ENCODE results near the gene MPV17L. TPM values are rescaled to one million over a fixed set of nuclear protein-coding genes. Genes with fewer than 3 reads are reported as not detected.
"Not testable (repeated sequence)": the region's sequence is repeated elsewhere in the genome, so short reads cannot be mapped to it uniquely, and the experiment has no call there.

MPV17L gene
- total RNA-seq, 1 donor: 13.5 TPM

DNA sequence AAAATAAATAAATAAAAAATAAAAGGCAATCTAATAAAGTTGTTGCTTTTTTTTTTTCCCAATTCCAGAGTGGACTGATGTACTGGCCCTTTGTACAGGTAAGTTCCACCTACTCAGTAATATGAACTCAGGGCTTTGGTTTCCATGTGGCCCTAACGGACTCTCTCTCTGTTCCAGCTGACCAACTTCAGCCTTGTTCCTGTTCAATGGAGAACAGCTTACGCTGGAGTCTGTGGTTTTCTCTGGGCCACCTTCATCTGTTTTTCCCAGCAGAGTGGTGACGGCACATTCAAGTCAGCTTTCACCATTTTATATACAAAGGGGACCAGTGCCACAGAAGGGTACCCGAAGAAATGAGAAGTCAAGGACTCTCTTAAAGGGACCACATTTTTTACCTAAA, 12.2 kb downstream of the MPV17L start:
- DNase-seq (ENCODE audit: low read depth in 2 of 3, low spot score in 2 of 3): not testable (repeated sequence)

DNA sequence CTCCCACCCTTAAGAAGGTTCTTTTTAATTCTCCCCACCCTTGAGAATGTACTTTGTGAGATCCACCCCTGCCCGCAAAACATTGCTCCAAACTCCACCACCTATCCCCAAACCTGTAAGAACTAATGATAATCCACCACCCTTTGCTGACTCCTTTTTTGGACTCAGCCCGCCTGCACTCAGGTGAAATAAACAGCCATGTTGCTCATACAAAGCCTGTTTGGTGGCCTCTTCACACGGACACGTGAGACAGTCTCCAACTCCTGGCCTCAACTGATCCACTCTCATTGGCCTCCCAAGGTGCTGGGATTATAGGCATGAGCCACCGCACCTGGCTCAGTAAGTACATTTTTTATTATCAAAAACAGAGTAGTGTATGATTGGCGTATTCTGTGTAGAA, 13.9 kb downstream of the MPV17L start:
- DNase-seq (ENCODE audit: low read depth in 2 of 3, low spot score in 2 of 3): not testable (repeated sequence)

DNA sequence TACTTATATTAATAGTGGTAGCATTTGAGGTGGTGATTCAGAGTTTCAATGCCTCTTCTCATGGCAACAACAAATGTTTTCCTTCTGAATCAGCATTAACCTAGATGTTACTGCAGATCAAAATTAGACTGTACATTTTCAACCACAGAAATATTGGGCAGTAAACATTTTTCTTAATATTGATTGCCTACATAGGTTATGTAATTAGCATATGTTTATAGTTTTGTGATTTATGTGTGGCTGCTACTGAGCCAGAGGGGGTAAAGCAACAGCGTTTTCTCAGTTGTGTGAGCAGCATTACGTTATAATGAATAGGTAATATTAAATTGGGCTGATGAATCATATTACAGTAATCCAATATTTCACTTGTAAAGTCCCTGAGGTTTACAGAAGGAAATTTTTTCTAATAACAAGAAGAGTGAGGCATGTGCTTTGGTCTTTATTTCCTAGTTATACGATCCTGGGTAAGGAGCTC, 20.0 kb downstream of the MPV17L start:
- no peak for DNase-seq (ENCODE audit: low read depth in 2 of 3, low spot score in 2 of 3)

DNA sequence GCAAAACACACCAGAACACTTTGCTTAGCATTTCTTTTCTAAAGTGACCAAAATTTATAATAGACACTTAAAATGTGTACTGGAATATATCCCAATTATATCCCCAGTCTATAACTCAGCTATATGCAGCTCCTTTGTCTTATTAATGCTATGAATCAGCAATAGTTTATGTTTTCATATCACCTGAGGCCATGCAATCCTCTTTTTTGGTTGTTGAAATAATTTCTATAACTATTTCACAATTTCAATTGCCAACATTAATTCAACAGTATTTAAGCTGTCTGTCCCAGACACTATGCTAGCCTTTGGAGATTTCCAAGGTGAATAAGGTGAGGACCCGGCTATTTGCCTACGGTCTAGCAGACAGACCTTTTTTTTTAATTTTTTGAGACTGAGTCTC, 21.6 kb downstream of the MPV17L start:
- DNase-seq (ENCODE audit: low read depth in 2 of 3, low spot score in 2 of 3): no peak

DNA sequence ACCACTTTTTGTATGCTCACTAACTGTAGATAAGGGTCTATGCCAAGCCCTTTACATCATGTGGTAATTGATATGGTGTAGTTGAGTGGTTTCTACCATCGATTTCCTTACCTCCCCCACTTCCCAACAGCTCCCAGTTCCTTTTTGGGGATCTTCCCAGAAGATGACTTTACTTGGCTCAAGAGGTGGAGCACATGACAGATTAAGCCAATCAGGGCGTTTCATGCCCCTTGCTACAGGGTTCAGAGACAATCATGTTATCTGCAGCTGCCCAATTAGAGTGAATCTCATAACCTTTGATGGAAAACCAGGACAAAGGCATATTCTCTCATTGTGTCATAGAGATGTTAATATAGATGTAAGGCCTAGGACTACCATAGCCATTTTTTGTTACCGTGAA, 22.7 kb downstream of the MPV17L start:
- DNase-seq (ENCODE audit: low read depth in 2 of 3, low spot score in 2 of 3): no peak

DNA sequence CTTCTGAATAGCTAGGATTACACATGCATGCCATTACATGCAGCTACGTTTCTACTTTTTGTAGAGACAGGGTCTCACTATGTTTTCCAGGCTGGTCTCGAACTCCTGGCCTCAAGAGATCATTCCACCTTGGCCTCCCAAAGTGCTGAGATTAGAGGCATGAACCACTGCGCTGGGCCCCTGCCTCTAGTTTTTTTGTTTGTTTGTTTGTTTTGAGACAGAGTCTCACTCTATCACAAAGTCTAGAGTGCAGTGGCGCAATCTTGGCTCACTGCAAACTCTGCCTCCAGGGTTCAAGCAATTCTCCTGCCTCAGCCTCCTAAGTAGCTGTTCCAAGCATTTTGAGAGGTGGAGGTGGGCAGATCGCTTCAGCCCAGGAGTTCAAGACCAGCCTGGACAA, 26.1 kb downstream of the MPV17L start:
- DNase-seq (ENCODE audit: low read depth in 2 of 3, low spot score in 2 of 3): not testable (repeated sequence)

DNA sequence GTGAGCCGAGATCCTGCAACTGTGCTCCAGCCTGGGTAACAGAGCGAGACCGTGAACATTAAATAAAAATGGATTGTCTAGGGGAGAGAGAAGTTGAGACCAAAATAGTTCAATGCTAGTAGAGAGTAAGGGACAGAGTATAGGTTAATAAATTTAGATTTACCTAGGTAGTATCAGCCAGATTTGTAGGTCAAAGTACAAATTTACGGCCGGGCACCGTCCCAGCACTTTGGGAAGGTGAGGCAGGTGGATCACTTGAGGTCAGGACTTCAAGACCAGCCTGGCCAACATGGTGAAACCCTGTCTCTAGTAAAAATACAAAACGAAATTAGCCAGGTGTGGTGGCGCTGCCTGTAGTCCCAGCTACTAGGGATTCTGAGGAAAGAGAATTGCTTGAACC, 26.7 kb downstream of the MPV17L start:
- DNase-seq (ENCODE audit: low read depth in 2 of 3, low spot score in 2 of 3): no peak

DNA sequence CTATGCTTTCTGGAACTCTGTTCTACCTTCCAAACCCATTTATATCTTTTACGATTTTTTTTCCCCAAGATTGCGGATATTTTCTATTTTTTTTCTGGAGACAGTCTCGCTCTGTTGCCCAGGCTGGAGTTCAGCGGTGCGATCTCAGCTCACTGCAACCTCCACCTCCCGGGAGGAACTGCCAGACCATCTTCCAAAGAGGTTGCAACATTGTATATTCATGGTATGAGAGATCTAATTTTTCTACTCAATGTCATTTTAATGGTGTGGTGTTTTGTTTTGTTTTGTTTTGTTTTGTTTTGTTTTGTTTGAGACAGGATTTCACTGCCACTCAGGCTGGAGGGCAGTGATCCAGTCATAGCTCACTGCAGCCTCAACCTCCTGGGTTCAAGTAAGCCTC, 30.3 kb downstream of the MPV17L start:
- no peak for DNase-seq (ENCODE audit: low read depth in 2 of 3, low spot score in 2 of 3)

DNA sequence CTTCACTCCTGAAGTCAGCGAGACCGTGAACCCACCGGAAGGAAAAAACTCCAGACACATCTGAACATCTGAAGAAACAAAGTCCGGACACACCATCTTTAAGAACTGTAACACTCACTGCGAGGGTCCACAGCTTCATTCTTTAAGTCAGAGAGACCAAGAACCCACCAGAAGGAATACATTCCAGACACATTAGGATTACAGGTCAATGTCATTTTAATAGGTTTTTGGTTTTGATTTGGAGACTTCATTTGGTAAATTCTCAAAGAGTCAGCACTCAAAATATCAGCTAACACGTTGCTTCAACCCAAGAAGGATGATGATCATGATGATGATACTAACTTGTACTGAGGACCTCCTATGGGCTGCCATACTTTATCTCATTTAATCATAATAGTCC, 31.2 kb downstream of the MPV17L start:
- no peak for DNase-seq (ENCODE audit: low read depth in 2 of 3, low spot score in 2 of 3)

DNA sequence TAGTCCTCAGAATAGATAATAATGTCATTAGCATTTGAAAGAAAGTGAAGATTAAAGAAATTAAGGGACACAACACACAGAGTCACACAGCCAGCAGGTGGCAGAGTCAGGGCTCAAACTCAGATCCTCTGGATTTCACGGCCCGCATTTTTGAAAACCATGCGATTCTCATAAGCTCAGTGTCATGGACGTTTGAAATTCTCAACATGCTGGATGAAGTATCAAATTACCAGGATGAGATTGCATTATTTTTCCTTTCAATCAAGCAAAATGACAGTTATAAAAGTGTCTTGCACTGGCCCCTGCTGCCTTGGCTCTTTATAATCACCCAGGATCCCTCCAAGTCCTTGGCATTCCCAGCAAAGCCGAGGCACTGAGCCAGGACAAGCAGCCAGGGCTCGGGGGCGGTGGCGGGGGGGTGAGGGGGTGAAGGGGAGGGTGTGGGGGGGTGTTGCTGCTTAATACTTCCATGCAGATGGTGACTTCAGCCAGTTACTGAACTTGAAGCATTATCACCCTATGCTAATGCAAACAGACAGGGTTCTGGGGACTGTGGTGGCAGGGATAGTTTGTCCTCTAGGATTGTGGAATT, 32.2 kb downstream of the MPV17L start:
- peak; percentile 3 to 82 (median 59) for DNase-seq (ENCODE audit: low read depth in 2 of 3, low spot score in 2 of 3)

DNA sequence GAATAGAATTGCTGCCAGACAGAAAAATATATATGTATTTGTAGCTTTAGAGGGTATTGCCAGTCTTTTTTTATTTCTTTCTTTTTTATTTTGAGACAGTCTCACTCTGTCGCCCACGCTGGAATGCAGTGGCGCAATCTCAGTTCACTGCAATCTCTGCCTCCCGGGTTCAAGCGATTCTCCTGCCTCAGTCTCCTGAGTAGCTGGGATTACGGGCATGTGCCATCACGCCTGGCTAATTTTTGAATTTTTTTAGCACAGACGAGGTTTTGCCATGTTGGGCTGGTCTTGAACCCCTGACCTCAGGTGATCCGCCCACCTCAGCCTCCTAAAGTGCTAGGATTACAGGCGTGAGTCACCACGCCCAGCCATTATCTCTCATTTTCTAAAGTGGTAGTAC, 35.3 kb downstream of the MPV17L start:
- not testable (repeated sequence) for DNase-seq (ENCODE audit: low read depth in 2 of 3, low spot score in 2 of 3)

DNA sequence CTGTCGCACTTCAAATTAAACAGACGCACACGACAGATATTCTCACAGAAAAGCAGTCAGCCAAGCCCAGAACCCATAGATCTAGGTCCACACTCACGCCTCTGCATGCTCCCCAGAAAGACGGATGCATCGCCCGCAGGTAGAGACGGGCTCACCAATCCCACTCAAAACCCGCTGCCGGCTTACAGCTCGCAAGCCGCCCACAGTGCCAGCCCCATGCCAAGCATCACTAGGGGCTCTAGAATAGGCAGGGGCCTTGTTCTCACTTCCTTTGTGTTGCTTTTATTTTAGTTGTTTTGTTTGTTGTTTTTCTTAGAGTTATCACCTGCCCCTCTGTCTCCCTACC, 38.5 kb downstream of the MPV17L start:
- DNase-seq (ENCODE audit: low read depth in 2 of 3, low spot score in 2 of 3): no peak

DNA sequence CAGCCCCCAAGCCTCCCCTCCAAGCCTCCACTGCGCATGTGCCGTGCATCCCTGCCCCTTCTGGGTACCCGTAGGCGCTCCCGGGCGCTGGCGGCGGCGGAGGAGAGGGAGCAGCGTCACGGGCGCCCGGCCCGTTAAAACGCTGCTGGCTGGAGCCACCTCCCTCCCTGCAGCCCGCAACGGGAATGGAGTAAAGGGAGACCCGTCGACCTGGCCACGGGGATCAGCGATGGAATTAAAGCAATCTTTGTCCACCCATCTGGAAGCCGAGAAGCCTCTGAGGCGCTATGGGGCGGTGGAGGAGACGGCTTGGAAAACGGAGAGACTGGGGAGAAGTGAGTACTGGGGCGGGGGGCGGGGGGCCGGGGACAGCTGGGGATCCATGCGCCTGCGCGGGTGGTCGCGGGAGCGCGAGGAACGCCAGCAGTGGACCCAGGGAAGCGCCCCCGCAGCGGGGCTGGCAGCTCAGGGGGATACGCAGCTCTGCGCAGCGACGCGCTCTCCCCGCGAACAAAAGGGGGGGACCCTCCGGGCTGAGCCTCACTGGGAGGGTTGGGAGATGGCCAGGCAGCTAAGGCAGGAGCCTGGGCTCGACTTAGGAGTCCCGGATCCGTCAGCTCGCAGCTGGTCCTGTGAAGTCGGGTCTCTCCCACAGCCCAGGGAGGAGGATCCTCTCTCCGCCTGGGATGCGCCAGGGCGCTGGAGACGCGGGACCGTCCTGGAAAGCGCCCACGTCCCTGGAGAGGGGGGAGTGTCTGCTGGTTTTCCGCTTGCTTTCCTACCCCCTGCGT, 39.1 kb downstream of the MPV17L start, which contains the start of gene BMERB1:
BMERB1 (plus strand) TSS at position 164 of the 791 bp plus-strand sequence; CDS start at position 230, 66 bp downstream.
- peak in 2 of 3 donors; percentile 67 to 86 for DNase-seq (ENCODE audit: low read depth in 2 of 3, low spot score in 2 of 3)

DNA sequence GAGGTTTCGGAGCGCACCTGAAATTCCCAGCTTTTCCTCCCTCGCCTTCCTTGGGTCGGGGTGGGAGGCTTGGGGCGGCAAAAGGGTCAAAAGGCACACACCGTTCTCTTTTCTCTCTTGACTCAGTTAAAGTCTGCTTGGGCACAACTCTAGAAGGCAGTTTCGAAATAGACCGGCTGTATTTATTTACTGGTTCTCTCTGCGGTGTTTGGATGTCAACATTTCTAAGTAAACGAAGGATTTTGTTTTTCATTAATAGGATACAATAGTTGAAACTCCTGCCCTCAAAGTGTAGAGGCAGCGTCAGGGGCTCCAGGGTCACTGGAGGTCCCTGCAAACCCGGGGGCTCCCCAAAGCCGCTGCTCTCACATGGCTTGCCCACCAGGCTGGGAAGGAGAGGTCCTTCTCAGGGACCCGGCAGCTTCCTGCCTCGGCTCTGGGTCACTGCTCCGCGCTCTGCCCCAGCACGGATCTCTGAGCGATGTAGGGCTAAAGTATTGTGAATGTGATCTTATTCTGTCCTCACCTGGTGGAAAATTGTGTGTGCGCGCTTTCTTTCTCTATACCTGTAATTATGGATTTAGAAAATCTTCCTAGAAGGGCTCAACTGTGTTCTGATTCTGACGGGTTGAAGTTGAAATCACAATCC, 39.8 kb downstream of the MPV17L start:
- DNase-seq (ENCODE audit: low read depth in 2 of 3, low spot score in 2 of 3): no peak

DNA sequence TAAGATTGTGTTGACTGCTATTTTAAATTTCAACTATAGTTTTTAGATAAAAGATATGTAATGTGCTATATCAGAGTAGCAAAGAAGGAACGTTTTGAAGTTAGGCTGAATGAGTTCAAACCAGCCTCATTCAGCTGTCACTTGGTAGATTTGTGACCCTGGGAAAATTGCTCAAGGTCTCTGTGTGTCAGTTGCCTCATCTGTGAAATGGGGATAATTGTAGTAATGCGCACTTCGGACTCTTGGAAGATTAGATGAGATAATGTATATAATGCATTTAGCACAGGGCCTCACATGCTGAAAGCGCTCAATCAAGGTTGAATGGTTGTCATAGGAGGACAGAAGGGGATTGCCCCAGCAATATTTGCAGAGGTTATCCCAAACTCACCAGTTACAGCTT, 43.5 kb downstream of the MPV17L start:
- no peak for DNase-seq (ENCODE audit: low read depth in 2 of 3, low spot score in 2 of 3)

DNA sequence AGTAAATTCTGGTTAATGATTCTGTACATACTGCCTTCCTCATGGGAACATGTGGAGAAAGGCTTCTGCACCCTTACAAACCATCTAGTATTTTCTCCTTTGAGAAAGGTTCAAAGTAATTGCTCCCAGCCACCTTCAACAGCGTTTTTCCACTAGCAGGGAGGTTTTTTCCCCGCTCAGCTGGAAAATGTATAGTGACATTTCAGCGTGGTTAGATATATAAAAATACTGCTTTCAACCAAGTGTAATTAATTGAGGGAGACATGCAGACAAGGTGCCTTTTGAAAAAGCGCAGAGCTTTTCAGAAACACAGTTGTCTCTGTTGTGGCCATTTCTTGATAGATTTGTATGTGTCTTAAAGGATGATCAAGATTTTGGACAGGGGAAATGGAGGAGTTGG, 44.0 kb downstream of the MPV17L start:
- no peak for DNase-seq (ENCODE audit: low read depth in 2 of 3, low spot score in 2 of 3)

DNA sequence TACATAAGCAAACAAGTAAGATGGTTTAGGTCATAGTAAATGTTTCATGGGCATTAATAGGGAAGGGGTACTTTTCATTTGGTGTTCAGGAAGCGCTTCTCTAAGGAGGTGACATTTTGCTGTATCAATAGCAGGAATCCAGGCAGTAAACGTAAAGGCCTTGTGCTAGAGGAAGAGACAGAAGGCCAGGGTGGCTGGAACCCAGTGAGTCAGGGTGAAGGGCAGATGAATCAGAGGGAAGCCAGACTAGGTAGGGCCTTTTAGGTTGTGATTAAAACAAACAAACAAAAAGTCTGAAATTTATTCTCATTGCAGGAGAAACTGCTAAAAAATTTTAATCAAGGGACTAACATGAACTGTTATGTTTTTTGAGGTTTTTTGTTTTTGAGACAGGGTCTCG, 45.3 kb downstream of the MPV17L start:
- no peak for DNase-seq (ENCODE audit: low read depth in 2 of 3, low spot score in 2 of 3)

DNA sequence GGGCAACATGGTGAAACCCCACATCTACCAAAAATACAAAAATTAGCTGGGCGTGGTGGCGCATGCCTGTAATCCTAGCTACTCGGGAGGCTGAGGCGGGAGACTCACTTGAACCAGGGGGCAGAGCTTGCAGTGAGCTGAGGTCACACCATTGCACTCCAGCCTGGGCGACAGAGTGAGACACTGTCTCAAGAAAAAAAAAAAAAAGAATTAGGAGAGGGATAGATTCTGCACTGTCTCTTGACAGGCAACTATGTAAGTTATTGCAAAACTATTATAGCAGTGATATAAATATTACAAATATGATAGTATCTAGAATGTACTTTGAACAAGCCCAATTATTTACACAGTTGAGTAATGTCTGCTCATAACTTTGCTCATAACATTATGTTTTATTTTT, 46.6 kb downstream of the MPV17L start:
- DNase-seq (ENCODE audit: low read depth in 2 of 3, low spot score in 2 of 3): not testable (repeated sequence)

DNA sequence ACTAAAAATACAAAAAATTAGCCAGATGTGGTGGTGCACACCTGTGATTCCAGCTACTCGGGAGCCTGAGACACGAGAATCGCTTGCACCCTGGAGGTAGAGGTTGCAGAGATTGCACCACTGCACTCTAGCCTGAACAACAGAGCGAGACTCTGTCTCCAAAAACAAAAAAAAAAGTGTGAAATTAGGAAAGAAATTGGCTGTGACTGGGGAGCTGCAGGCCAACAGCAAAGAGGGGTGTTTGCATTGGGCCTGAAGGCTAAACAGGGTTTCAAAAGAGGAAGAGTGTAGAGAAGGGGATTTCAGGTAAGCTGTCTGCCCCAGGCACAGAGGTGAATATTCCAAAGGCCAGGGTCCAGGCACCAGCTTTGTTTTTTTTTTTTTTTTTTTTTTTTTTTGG, 48.2 kb downstream of the MPV17L start:
- no peak for DNase-seq (ENCODE audit: low read depth in 2 of 3, low spot score in 2 of 3)

DNA sequence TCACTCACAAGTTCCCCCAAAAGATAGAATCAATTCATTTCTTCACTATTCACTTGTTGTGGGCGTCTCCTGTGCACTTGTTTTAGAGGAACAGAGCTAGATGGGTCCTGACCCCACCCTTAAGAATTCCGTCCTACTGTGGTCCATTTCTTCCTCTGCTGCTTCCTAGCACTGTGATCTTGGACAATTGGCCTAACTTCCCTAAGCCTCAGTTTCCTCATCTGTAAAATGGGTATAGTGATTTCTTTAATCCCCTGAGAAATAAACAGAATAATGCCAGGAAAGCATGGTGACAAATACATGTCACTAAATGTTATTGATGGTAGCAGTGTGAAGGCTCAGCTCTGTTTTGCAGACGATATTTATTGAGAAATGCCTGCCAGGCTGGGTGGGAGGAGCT, 48.7 kb downstream of the MPV17L start:
- no peak for DNase-seq (ENCODE audit: low read depth in 2 of 3, low spot score in 2 of 3)

DNA sequence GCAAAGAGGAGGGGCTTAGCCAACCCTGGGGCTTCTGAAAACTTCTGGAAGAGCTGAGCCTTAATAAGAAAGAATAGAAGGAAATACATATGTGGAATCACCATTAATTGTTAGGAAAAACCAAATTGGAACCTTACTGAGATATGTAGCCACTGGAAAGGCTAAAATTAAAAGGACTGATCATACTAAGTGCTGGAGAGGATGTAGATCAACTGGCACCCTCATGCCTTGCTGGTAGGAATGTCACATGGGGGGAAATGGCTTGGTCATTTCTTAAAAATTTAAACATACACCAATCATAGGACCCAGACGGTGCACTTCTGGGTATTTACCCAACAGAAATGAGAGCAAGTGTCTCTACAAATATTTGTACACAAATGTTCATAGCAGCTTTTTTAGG, 49.9 kb downstream of the MPV17L start:
- no peak for DNase-seq (ENCODE audit: low read depth in 2 of 3, low spot score in 2 of 3)

DNA sequence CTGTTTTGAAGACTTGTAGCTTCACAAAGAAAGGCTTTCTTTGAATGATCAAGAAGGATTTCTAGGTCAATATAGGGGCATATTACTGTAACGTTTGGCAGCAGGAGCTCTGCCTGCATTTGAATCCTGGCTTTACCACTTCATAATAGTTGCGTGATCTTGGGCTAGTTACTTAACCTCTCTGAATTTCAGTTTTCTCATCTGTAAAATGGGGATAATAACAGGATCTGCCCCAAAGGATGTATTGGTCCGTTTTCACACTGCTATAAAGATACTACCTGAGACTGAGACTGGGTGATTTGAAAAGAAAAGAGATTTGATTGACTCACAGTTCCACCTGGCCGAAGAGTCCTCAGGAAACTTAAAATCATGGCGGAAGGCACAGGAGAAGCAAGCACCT, 51.3 kb downstream of the MPV17L start:
- DNase-seq (ENCODE audit: low read depth in 2 of 3, low spot score in 2 of 3): no peak

Data from hematopoietic multipotent progenitor cell (in vitro differentiated cells).